ENCODE data around the gene RABGAP1. TPM values are rescaled to one million over a fixed set of nuclear protein-coding genes. Genes with fewer than 3 reads are reported as not detected.
A peak's percentile ranks its signal among the peaks of the same experiment; 100 is the strongest.

RABGAP1 gene
- total RNA-seq, 1 donor from 2014 or later: 58.6 TPM

GRCh38 chr9:122929796-122930354 is 10.9 kb upstream of the RABGAP1 start:
- Histone ChIP-seq H3K36me3 (peaks cover 3% of the 10 kb centered on the region), H3K4me1 (peaks cover 24% of the 10 kb centered on the region), H3K27me3 (no peaks in the 10 kb centered on the region), H3K4me3 (no peak overlapping the region), H3K27ac (no peak overlapping the region), H3K9me3 (no peaks in the 10 kb centered on the region)
- ATAC-seq: no peak
- no peak for TF ChIP-seq CTCF (IDR thresholded peaks at IDR 0.05)
- intact Hi-C loops (cut with DNase I): no loop called here
- no peak for DNase-seq

- Histone ChIP-seq H3K4me1 (peaks cover 24% of the 10 kb centered on the region), H3K9me3 (no peaks in the 10 kb centered on the region), H3K27ac (peak overlapping the region; percentile 81), H3K36me3 (peaks cover 3% of the 10 kb centered on the region), H3K4me3 (peak overlapping the region; percentile 87), H3K27me3 (no peaks in the 10 kb centered on the region)
- intact Hi-C loops (cut with DNase I): no loop called here
- DNase-seq (no peak), ATAC-seq (no peak)
- TF ChIP-seq CTCF (IDR thresholded peaks at IDR 0.05): no peak
These were observed 10.1 kb upstream of the RABGAP1 start for GRCh38 chr9:122930541-122931225.

- no peak for TF ChIP-seq CTCF (IDR thresholded peaks at IDR 0.05)
- peak; percentile 100 for ATAC-seq
These were observed 9.3 kb upstream of the RABGAP1 start, which contains the start of gene ZBTB26 for GRCh38 chr9:122931226-122932121. TSS of gene ZBTB26 (minus strand) at chr9:122931512. CDS start at chr9:122919934, 11,578 bp downstream.

GRCh38 chr9:122936464-122936863 is 4.4 kb upstream of the RABGAP1 start:
- Histone ChIP-seq H3K27ac (no peak overlapping the region), H3K4me1 (peaks cover 19% of the 10 kb centered on the region), H3K27me3 (no peaks in the 10 kb centered on the region), H3K4me3 (no peak overlapping the region), H3K36me3 (peaks cover 16% of the 10 kb centered on the region), H3K9me3 (no peaks in the 10 kb centered on the region)
- DNase-seq: no peak
- ATAC-seq: no peak
- intact Hi-C loops (cut with DNase I): no loop called here
- no peak for TF ChIP-seq CTCF (IDR thresholded peaks at IDR 0.05)

More at GRCh38 chr9:122931226-122932121, 9.3 kb upstream of the RABGAP1 start, which contains the start of gene ZBTB26:
- Histone ChIP-seq H3K9me3 (no peaks in the 10 kb centered on the region), H3K4me3 (peak within 1 kb of the TSS; percentile 87), H3K27me3 (no peaks in the 10 kb centered on the region), H3K27ac (peak within 1 kb of the TSS; percentile 81), H3K4me1 (peaks cover 24% of the 10 kb centered on the region), H3K36me3 (peaks cover 7% of the 10 kb centered on the region)
- intact Hi-C loops (cut with DNase I): no loop called here
- peak; percentile 97 for DNase-seq

- no peaks in the 10 kb centered on the region for H3K27me3 ChIP-seq
- no peak overlapping the region for H3K4me3 ChIP-seq
- ATAC-seq (no peak), DNase-seq (no peak)
- no peaks in the 10 kb centered on the region for H3K9me3 ChIP-seq
- H3K36me3 ChIP-seq: peaks cover 16% of the 10 kb centered on the region
- H3K27ac ChIP-seq: no peak overlapping the region
- H3K4me1 ChIP-seq: peaks cover 21% of the 10 kb centered on the region
- no peak for TF ChIP-seq CTCF (IDR thresholded peaks at IDR 0.05)
- intact Hi-C loops (cut with DNase I): no loop called here
These were observed 3.9 kb upstream of the RABGAP1 start for GRCh38 chr9:122936883-122937282.
